Measurements from ENCODE around the gene TRIP10. TPM values are rescaled to one million over a fixed set of nuclear protein-coding genes. Genes with fewer than 3 reads are reported as not detected.

TRIP10 gene
- total RNA-seq, 1 donor from 2014 or later = 48.2 TPM

DNA sequence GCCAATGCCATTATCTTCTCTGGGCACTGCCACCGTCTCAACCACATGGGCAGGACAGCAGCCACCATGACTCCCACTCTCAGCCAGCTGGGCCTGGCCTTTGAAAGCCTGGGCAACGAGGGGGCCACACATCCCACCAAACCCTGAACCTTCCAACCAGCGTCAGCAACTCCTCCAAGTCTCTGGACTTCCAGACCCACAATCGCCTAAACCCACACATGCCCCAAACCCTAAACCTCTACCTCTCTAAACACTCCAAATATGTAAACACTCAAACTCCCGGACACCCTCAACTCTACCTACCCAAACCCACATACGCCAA lies 20.0 kb upstream of the TRIP10 start:
- H3K27ac Mint-ChIP-seq = no peak overlapping the region
- TF ChIP-seq, protein P1, sequence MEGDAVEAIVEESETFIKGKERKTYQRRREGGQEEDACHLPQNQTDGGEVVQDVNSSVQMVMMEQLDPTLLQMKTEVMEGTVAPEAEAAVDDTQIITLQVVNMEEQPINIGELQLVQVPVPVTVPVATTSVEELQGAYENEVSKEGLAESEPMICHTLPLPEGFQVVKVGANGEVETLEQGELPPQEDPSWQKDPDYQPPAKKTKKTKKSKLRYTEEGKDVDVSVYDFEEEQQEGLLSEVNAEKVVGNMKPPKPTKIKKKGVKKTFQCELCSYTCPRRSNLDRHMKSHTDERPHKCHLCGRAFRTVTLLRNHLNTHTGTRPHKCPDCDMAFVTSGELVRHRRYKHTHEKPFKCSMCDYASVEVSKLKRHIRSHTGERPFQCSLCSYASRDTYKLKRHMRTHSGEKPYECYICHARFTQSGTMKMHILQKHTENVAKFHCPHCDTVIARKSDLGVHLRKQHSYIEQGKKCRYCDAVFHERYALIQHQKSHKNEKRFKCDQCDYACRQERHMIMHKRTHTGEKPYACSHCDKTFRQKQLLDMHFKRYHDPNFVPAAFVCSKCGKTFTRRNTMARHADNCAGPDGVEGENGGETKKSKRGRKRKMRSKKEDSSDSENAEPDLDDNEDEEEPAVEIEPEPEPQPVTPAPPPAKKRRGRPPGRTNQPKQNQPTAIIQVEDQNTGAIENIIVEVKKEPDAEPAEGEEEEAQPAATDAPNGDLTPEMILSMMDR (IDR thresholded peaks at IDR 0.05; ENCODE audit: unreplicated experiment) = no peak
- DNase-seq (ENCODE audit: low spot score, unreplicated experiment) = no peak
- peaks cover 7% of the 10 kb centered on the region for H3K4me1 Mint-ChIP-seq (ENCODE audit: low read depth)
- no peak overlapping the region for H3K4me3 Mint-ChIP-seq (ENCODE audit: low read depth)
- peaks cover 16% of the 10 kb centered on the region for H3K27me3 Mint-ChIP-seq
- H3K9me3 Mint-ChIP-seq (ENCODE audit: low read depth) = no peaks in the 10 kb centered on the region
- no peaks in the 10 kb centered on the region for H3K36me3 Mint-ChIP-seq (ENCODE audit: insufficient read depth)

DNA sequence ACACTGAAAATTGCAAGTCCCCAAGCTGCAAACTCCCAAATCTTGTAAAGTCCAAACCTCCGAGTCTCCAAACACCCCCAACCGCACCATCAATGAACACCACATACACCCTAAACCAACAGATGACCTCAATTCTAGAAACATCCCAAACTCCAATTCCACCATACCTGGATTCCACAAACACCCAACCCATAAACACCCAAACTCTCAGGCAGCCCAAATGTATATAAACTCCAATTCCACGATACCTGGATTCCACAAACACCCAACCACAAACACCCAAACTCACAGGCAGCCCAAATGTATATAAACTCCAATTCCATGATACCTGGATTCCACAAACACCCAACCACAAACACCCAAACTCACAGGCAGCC lies 19.5 kb upstream of the TRIP10 start:
- TF ChIP-seq, protein P1 (IDR thresholded peaks at IDR 0.05; ENCODE audit: unreplicated experiment) = no peak
- Mint-ChIP-seq H3K27me3 (peaks cover 16% of the 10 kb centered on the region), H3K4me1 (ENCODE audit: low read depth) (peaks cover 12% of the 10 kb centered on the region), H3K27ac (no peak overlapping the region), H3K36me3 (ENCODE audit: insufficient read depth) (no peaks in the 10 kb centered on the region), H3K9me3 (ENCODE audit: low read depth) (no peaks in the 10 kb centered on the region), H3K4me3 (ENCODE audit: low read depth) (no peak overlapping the region)
- DNase-seq (ENCODE audit: low spot score, unreplicated experiment) = no peak

DNA sequence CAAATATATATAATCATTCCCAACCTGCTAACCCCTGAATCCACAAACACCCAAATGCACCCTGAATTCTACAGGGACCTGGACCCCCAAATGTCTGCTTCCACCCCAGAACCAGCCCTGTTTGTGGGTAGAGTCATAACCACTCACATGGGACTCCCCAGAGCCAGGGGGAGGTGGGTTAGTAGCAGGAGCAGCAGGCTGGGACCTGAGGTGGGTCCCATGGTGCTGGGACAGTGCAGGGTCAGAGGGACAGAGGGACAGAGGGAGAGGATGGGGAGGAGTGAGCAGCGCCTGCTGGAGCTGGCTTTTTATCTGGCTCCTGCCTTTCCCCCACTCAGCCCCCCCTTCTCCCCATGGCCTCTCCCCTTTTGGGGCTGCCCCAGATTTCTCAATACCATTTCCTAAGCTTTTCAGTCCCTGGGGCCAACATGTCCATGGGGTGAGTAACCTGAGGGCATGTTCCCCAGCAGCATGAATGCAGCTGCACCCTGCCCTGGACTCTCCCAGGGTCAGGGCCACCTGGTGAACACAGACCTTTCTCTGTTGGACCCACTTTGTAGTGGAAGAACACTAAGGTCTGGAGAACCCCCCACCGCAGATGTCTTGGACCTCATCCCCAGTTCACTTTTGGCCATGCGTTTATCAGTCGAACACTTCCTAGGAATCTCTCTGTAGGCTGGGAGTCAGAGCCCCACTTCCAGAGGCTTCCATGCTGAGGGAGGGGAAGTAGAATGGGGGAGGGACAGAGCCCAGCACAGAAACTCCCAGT lies 18.9 kb upstream of the TRIP10 start, which contains the start of gene C3:
Gene C3 (minus strand): TSS at position 282 of the 769 bp plus-strand sequence. CDS start 61 bp downstream, at position 221.
- Mint-ChIP-seq H3K4me3 (ENCODE audit: low read depth) (no peak within 1 kb of the TSS), H3K9me3 (ENCODE audit: low read depth) (no peaks in the 10 kb centered on the region), H3K27me3 (peaks cover 16% of the 10 kb centered on the region), H3K27ac (no peak within 1 kb of the TSS), H3K4me1 (ENCODE audit: low read depth) (peaks cover 16% of the 10 kb centered on the region), H3K36me3 (ENCODE audit: insufficient read depth) (no peaks in the 10 kb centered on the region)
- TF ChIP-seq, protein P1 (IDR thresholded peaks at IDR 0.05; ENCODE audit: unreplicated experiment) = no peak
- no peak for DNase-seq (ENCODE audit: low spot score, unreplicated experiment)

DNA sequence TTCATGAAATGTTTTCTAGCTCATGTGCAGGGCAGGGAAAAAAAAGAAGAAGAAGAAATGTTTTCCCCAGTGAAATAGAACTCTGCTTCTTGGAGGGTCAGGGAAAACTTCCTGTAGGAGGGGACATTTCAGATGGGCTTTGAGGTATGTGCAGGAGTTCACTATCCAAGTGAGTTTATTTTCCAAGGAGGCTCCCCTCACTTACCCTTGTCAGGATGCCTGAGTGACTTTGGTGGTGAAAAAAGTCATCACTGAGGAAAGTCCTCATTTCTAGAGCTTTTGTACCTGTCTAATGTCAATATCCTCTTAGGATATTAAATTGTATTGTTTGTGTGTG lies 18.4 kb upstream of the TRIP10 start:
- Mint-ChIP-seq H3K4me3 (ENCODE audit: low read depth) (no peak overlapping the region), H3K36me3 (ENCODE audit: insufficient read depth) (no peaks in the 10 kb centered on the region), H3K27ac (no peak overlapping the region), H3K27me3 (peaks cover 16% of the 10 kb centered on the region), H3K9me3 (ENCODE audit: low read depth) (no peaks in the 10 kb centered on the region), H3K4me1 (ENCODE audit: low read depth) (peaks cover 20% of the 10 kb centered on the region)
- TF ChIP-seq, protein P1 (IDR thresholded peaks at IDR 0.05; ENCODE audit: unreplicated experiment) = no peak
- no peak for DNase-seq (ENCODE audit: low spot score, unreplicated experiment)

DNA sequence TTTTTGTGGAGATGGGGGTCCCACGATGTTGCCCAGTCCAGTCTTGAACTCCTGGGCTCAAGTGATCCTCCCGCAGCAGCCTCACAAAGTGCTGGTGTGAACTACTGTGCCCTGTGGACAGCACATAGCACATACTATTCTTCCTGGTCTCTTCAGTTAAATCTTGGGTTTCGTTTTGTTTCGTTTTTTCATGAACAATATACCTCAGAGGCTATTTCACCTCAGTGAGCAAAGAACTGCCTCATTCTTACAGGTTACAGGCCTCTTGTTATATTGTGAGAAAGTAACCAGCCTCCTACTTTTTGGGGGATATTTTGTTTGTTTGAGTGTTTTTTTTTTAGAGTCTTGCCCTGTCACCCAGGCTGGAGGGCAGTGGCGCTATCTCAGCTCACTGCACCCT lies 17.7 kb upstream of the TRIP10 start:
- TF ChIP-seq, protein P1 (IDR thresholded peaks at IDR 0.05; ENCODE audit: unreplicated experiment) = no peak
- Mint-ChIP-seq H3K4me3 (ENCODE audit: low read depth) (no peak overlapping the region), H3K27ac (no peak overlapping the region), H3K4me1 (ENCODE audit: low read depth) (peaks cover 20% of the 10 kb centered on the region), H3K9me3 (ENCODE audit: low read depth) (no peaks in the 10 kb centered on the region), H3K27me3 (peaks cover 11% of the 10 kb centered on the region), H3K36me3 (ENCODE audit: insufficient read depth) (no peaks in the 10 kb centered on the region)
- DNase-seq (ENCODE audit: low spot score, unreplicated experiment) = no peak
